ENCODE data around the gene ATP6V0A4.

DNA sequence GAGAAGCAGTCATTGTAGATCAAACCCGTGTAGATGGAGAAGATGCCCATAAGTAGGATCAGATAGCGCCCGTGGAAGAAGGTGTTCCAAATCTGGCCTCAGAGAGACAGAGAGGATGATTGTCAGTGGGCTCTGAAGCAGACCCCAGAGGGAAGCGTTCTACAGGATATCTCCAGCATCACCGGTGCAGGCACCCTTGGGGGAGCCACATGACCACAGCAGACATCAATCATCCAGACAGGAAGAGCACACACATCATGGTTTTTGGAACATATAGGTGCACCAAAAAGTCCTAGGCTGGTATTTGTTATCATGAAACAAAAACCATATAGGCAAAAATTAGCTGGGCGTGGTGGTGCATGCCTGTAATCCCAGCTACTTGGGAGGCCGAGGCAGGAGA lies 52.8 kb downstream of the ATP6V0A4 start:
- no peak for TF ChIP-seq CTCF (IDR thresholded peaks at IDR 0.05)
- TF ChIP-seq POLR2A (IDR thresholded peaks at IDR 0.05) = no peak
- no peak for TF ChIP-seq EP300 (IDR thresholded peaks at IDR 0.05)
- no peak for TF ChIP-seq POLR2AphosphoS5 (IDR thresholded peaks at IDR 0.05)

Measured in upper lobe of left lung (tissue), 4 donors.